H9 (cell line): Measurements from ENCODE around the gene CDH24. TPM values are rescaled to one million over a fixed set of nuclear protein-coding genes. Genes with fewer than 3 reads are reported as not detected.

Experiments used
- DNase-seq: peaks from one replicate; pipeline ENCODE4 v3.0.0-alpha.2; 2017
- H2AFZ ChIP-seq: one replicate; pipeline ENCODE4 v1.6.1; 2013; ENCODE audit warnings: mild to moderate bottlenecking, low read length, control low read depth, moderate library complexity
- H2AK5ac ChIP-seq: 2 replicates; pipeline ENCODE4 v1.6.1; 2013; ENCODE audit warnings: low read length, control low read depth, mixed read lengths; ENCODE audit not compliant: insufficient read length
- H2BK120ac ChIP-seq: one replicate; pipeline ENCODE4 v1.6.1; 2013; ENCODE audit warnings: low read depth, mild to moderate bottlenecking, low read length, control low read depth, inconsistent platforms; ENCODE audit not compliant: poor library complexity, severe bottlenecking
- H2BK12ac ChIP-seq: 2 replicates; pipeline ENCODE4 v1.6.1; 2013; ENCODE audit warnings: low read length, control low read depth, mixed read lengths, low read depth; ENCODE audit not compliant: insufficient read length
- H2BK15ac ChIP-seq: 2 replicates; pipeline ENCODE4 v1.6.1; 2013; ENCODE audit warnings: low read depth, low read length, control low read depth
- H2BK20ac ChIP-seq: one replicate; pipeline ENCODE4 v1.6.1; 2013; ENCODE audit warnings: low read depth, mild to moderate bottlenecking, low read length, control low read depth, inconsistent platforms; ENCODE audit not compliant: poor library complexity, severe bottlenecking
- H2BK5ac ChIP-seq: 2 replicates; pipeline ENCODE4 v1.6.1; 2013; ENCODE audit warnings: low read length, control low read depth, mixed read lengths; ENCODE audit not compliant: insufficient read length
- H3K14ac ChIP-seq: 2 replicates; pipeline ENCODE4 v1.6.1; 2013; ENCODE audit warnings: low read length, control low read depth; ENCODE audit not compliant: insufficient read depth
- H3K18ac ChIP-seq: 2 replicates; pipeline ENCODE4 v1.6.1; 2013; ENCODE audit warnings: low read depth, mild to moderate bottlenecking, mixed read lengths, low read length, control low read depth; ENCODE audit not compliant: insufficient read length
- H3K23ac ChIP-seq: 2 replicates; pipeline ENCODE4 v1.6.1; 2013; ENCODE audit warnings: low read length, control low read depth, mixed read lengths, low read depth; ENCODE audit not compliant: insufficient read length
- H3K23me2 ChIP-seq: 2 replicates; pipeline ENCODE4 v1.6.1; 2013; ENCODE audit warnings: low read depth, mild to moderate bottlenecking, mixed read lengths, low read length, control low read depth; ENCODE audit not compliant: insufficient read length, poor library complexity, severe bottlenecking
- H3K27ac ChIP-seq: 2 replicates; pipeline ENCODE4 v1.5.1; 2013; ENCODE audit warnings: low read length, control low read depth, mixed read lengths, low read depth; ENCODE audit not compliant: insufficient read length
- H3K27me3 ChIP-seq: 2 replicates; pipeline ENCODE4 v1.6.1; 2013; ENCODE audit warnings: low read length, control low read depth, inconsistent platforms; ENCODE audit not compliant: insufficient read depth
- H3K4ac ChIP-seq: 2 replicates; pipeline ENCODE4 v1.6.1; 2013; ENCODE audit warnings: low read depth, mild to moderate bottlenecking, control low read depth, inconsistent platforms, low read length, moderate library complexity
- H3K4me1 ChIP-seq: 2 replicates; pipeline ENCODE4 v1.6.1; 2013; ENCODE audit warnings: low read length, control low read depth, inconsistent platforms; ENCODE audit not compliant: insufficient read depth
- H3K4me2 ChIP-seq: 2 replicates; pipeline ENCODE4 v1.6.1; 2013; ENCODE audit warnings: low read length, control low read depth, mixed read lengths; ENCODE audit not compliant: insufficient read length, insufficient read depth
- H3K56ac ChIP-seq: 2 replicates; pipeline ENCODE4 v1.6.1; 2013; ENCODE audit warnings: low read depth, mild to moderate bottlenecking, mixed read lengths, low read length, control low read depth; ENCODE audit not compliant: insufficient read length
- H3K79me1 ChIP-seq: 2 replicates; pipeline ENCODE4 v1.6.1; 2013; ENCODE audit warnings: low read depth, mild to moderate bottlenecking, moderate library complexity, low read length, control low read depth, inconsistent platforms; ENCODE audit not compliant: insufficient read depth, poor library complexity, severe bottlenecking
- H3K79me2 ChIP-seq: 2 replicates; pipeline ENCODE4 v1.6.1; 2013; ENCODE audit warnings: low read length, control low read depth, inconsistent platforms; ENCODE audit not compliant: insufficient read depth
- H3K9ac ChIP-seq: 2 replicates; pipeline ENCODE4 v1.6.1; 2013; ENCODE audit warnings: low read length, control low read depth, mixed read lengths; ENCODE audit not compliant: insufficient read length; ENCODE audit errors: extremely low read depth
- H3K9me3 ChIP-seq: one replicate; pipeline ENCODE4 v1.6.1; 2013; ENCODE audit warnings: low read depth, low read length, inconsistent platforms; ENCODE audit not compliant: control insufficient read depth
- H3T11ph ChIP-seq: one replicate; pipeline ENCODE4 v1.6.1; 2013; ENCODE audit warnings: mild to moderate bottlenecking, low read length, control low read depth, inconsistent platforms
- H4K20me1 ChIP-seq: one replicate; pipeline ENCODE4 v1.6.1; 2013; ENCODE audit not compliant: control insufficient read depth, insufficient read length, insufficient read depth
- H4K5ac ChIP-seq: 2 replicates; pipeline ENCODE4 v1.6.1; 2013; ENCODE audit warnings: low read depth, mild to moderate bottlenecking, mixed read lengths, low read length, control low read depth; ENCODE audit not compliant: insufficient read length
- H4K8ac ChIP-seq: replicated peaks from 2 replicates; pipeline ENCODE4 v1.6.1; 2013; ENCODE audit warnings: low read length, control low read depth, mixed read lengths, low read depth; ENCODE audit not compliant: insufficient read length
- H4K91ac ChIP-seq: 2 replicates; pipeline ENCODE4 v1.6.1; 2013; ENCODE audit warnings: low read depth, mild to moderate bottlenecking, moderate library complexity, mixed read lengths, low read length, control low read depth; ENCODE audit not compliant: insufficient read length
- H3K27ac Mint-ChIP-seq, 3 experiments: 2 replicates in 2 of 3; 3 replicates in 1 of 3; pipeline ENCODE4 v1.8.0; 2020 to 2021; ENCODE audit warnings: mixed read lengths in 3 of 3, mild to moderate bottlenecking in 1 of 3, moderate library complexity in 1 of 3
- H3K27me3 Mint-ChIP-seq: 2 replicates; pipeline ENCODE4 v1.8.0; 2021; ENCODE audit warnings: low read depth, mild to moderate bottlenecking, moderate library complexity, mixed read lengths
- H3K36me3 Mint-ChIP-seq, 3 experiments: 2 replicates in 2 of 3; 3 replicates in 1 of 3; pipeline ENCODE4 v1.8.0; 2020 to 2021; ENCODE audit warnings: low read depth in 3 of 3, mixed read lengths in 3 of 3; ENCODE audit not compliant: insufficient read depth in 1 of 3
- H3K4me1 Mint-ChIP-seq, 2 experiments: 2 replicates each; pipeline ENCODE4 v1.8.0; 2020; ENCODE audit warnings: mixed read lengths in 2 of 2
- H3K4me3 Mint-ChIP-seq, 2 experiments: 2 replicates in 1 of 2; 3 replicates in 1 of 2; pipeline ENCODE4 v1.8.0; 2020 to 2021; ENCODE audit warnings: mild to moderate bottlenecking in 2 of 2, mixed read lengths in 2 of 2, moderate library complexity in 1 of 2
- H3K9me3 Mint-ChIP-seq, 2 experiments: 2 replicates in 1 of 2; 3 replicates in 1 of 2; pipeline ENCODE4 v1.8.0; 2020; ENCODE audit warnings: mild to moderate bottlenecking in 2 of 2, mixed read lengths in 2 of 2, moderate library complexity in 1 of 2
- CTCF ChIP-seq: fragments of 200-600 bp; sonication (generic); conservative IDR thresholded peaks from 3 replicates; pipeline ENCODE4 v1.8.0; 2021; ENCODE audit warnings: antibody characterized with exemption, mild to moderate bottlenecking
- WGBS: extraction: QIAGEN DNeasy Blood & Tissue Kit; methylation state at CpG from one replicate; pipeline ENCODE4 v1.1.7; 2013; ENCODE audit warnings: missing lambda C conversion rate, low lambda C conversion rate, mixed read lengths; ENCODE audit not compliant: insufficient read length; ENCODE audit errors: extremely low coverage; 5-methylcytosine and 5-hydroxymethylcytosine counted together
- total RNA-seq: library from RNA; stranded (reverse); gene quantifications from 2 replicates; pipeline ENCODE4 v1.2.1, GENCODE V29; 2021

The CDH24 gene
- total RNA-seq, 1 experiment from 2014 or later = 16.7 TPM

GRCh38 chr14:23102801-23103200 is 45.5 kb upstream of the CDH24 start:
- Histone ChIP-seq H4K5ac (no peak overlapping the region), H2BK120ac (no peak overlapping the region), H2BK12ac (no peak overlapping the region), H4K20me1 (no peaks in the 10 kb centered on the region), H3K27ac (no peak overlapping the region), H3K14ac (no peak overlapping the region), H3K56ac (no peak overlapping the region), H4K91ac (no peak overlapping the region), H3K23me2 (no peaks in the 10 kb centered on the region), H3K18ac (no peak overlapping the region), H3K9ac (no peak overlapping the region), H3K79me2 (peaks cover under 1% of the 10 kb centered on the region; the same call in 1 of the 2 replicates), H3K4me2 (no peak overlapping the region), H3T11ph (no peak overlapping the region), H3K23ac (no peak overlapping the region), H3K9me3 (no peaks in the 10 kb centered on the region), H3K27me3 (no peaks in the 10 kb centered on the region), H3K4me1 (no peaks in the 10 kb centered on the region; the same call in 1 of the 2 replicates), H2BK5ac (no peak overlapping the region), H3K4ac (no peak overlapping the region), H2BK15ac (no peak overlapping the region), H2AFZ (no peak overlapping the region), H4K8ac (no peak overlapping the region), H3K79me1 (no peaks in the 10 kb centered on the region), H2BK20ac (no peak overlapping the region), H2AK5ac (no peak overlapping the region)
- Mint-ChIP-seq H3K27me3 (peaks cover 27% of the 10 kb centered on the region), H3K9me3 (no peaks in the 10 kb centered on the region), H3K4me3 (no peak overlapping the region), H3K27ac (no peak overlapping the region), H3K36me3 (peaks cover 4 to 14% (median 12%) of the 10 kb centered on the region in 3 experiments; a peak in 6 of 7 replicates), H3K4me1 (peaks cover 45 to 58% of the 10 kb centered on the region in 2 experiments)
- no peak for DNase-seq
- no peak for TF ChIP-seq CTCF
- no CpG with 5 or more reads among the region's 2 CpGs for WGBS
